Activated CD4-positive, alpha-beta T cell treated with anti-CD3 and anti-CD28 coated beads, Interleukin-2, amount 50 U/mL, for 24 hours (primary cell): ENCODE results near the gene TBC1D14.
"Not testable (repeated sequence)": the region's sequence is repeated elsewhere in the genome, so short reads cannot be mapped to it uniquely, and the experiment has no call there.

Experiments used
- DNase-seq, 2 donors: peaks; one replicate each; pipeline ENCODE4 v3.0.0-alpha.2; 2020; ENCODE audit warnings: low read depth in 1 of 2, low spot score in 1 of 2

TBC1D14 gene

DNA sequence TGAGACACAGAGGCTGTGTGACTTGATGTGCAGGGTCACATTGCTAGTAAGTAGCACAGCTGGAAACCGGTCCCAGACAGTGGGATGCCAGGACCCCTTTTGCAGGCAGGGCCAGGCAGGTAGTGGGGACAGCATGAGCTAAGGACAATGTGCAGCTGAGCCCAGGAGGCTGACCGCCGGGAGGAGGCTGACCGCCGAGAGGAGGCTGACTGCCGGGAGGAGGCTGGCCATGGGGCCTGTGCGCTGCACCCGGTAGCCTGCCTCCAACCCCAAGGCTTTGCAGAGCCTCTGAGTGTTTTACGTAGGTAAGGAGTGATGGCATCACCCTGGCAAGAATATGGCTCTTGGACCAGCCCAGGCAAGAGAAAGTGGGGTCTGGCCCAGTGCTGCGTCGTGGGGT, 58.9 kb downstream of the TBC1D14 start:
- DNase-seq: no peak

DNA sequence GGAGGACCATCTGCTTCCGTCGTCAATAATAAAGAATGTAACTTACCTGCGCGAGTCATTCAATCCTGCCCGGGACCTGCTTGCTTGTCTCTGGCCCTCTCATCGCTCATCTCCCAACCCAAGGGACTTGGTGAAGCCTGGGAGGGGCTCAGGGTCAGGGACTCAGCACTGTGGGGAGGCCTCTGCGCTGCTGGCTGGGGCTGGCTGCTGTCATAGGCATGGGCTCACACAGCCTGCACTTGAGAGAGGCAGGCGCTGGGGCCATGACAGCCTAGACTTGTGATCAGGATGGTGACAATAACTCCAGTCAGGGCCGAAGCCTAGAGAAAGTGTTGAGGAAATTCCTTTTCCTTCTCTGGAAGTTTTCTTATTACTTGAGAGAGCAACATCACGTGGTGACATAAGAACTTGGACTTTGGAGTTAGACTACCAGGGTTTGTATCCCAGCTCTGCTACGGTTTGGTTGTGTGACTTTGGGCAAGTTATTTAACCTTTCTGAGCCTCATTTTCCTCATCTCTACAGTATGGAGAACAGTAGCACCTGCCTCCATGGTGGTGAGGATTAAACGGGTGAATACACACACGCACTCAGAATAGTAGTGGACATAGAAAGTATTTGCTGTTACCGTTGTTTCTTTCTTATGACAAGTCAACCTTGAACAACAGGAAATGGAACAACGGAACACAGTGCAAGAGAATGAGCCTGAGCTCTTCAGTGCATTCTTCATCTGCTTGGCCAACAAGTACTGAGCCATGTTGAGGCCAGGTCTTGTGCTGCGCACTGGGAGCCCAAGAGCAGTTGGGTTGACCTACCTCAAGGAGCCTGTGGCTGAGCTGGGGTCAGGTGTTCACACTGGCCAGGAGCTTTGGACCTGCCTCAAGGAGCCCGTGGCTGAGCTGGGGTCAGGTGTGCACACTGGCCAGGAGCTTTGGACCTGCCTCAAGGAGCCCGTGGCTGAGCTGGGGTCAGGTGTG, 60.5 kb downstream of the TBC1D14 start:
- no peak for DNase-seq

DNA sequence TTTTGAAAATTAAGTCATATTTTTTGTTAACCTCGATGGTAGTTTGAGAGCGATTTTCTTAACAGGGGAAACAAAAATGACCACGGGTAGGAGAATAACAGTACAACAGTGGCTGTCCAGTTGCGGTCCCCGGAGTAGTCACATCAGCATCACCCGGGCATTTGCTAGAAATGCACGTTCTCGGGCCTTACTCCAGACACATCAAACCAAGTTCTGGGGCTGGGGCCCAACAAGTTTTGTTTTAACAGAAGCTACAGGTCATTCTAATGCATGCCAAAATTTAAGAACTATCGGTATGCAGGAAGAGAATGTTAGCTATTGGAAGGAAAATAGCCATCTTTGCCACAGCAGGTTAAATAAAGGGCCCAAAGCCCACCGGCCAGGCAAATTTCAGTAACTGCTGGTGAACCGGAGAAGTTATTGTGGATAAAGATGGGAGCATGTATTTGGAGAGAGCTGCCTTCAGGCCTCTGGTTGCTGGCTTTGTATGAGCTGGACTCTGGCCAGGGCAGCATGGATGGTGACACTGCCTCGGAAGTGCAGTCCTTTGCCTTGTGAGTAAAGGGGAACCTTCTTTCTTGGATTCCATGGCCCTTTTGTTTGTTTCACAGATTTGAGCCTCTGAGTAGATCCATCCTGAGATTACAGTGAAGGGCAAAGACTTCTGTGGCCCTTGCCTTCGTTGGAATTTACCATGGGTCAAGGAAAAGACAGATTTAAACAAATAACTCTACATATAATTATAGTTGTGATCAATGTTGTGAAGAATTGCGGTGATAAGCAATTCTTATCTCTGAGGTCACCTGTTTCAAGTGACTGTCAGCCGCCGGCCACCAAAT, 62.1 kb downstream of the TBC1D14 start:
- DNase-seq: no peak

DNA sequence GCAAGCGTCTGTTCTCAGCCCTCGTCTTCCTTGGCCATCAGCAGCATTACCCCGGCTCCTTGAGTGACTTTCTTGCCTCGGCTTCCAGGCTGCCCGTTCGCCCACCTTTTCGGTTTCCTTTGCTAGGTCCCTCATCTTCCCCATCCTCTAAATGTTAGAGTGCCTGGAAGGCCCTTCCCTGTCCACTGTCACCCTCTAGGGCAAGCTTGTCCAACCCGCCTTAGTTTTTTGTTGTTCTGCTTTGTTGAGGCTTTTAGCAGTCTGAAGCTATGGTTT, 62.7 kb downstream of the TBC1D14 start:
- no peak for DNase-seq

DNA sequence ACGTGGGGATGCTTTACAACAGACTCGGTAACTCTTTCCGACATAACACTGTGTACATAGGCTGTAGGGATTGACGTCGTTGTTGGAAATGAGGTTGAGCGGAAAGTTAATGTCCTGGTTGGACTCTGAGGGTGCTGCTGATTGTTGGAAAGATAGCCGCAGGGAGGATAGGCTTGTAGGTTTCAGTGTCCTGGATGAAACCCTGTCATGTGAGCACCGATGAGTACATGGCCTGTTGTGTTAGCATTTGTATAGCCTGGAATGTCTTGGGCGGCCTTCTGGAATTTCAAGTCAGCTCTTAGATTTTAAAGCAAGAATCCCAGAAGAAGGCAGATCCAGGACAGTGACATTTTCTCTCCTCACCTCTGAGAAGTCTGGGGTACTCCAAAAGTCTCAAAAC, 63.3 kb downstream of the TBC1D14 start:
- DNase-seq: no peak

DNA sequence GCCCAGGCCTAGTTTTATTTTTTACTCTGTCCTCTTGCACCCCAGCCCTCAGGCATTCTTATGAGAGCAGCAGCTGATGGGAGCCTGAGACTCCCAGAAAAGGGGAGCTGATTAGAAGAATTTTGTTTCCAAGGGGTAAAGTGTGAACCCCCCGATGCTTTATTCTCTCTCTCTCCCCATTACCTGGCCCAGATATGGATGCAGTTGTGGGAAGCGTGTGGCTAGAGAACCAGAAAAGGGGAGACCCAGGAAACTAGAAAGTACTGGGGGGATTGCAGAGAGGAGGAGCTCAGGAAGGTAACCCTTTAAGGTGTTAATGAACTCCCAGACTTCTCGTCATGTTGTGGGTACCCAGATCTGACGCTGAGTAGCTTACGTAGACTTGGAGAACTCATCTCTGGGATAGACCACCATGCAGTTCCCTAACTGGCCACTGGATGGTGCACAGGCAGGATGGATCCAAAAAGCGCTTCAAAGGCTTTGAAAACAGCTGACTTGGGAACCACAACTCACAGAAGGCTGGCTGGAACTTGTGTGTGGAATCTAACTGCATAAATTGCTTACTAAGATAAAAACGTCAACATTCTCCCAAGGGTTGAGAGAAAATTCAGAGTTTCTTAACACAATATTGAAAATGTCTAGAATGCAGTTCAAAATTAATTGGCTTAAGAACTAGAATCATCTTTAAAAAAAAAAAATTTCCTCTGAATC, 64.7 kb downstream of the TBC1D14 start:
- peak; percentile 61 to 76 for DNase-seq

DNA sequence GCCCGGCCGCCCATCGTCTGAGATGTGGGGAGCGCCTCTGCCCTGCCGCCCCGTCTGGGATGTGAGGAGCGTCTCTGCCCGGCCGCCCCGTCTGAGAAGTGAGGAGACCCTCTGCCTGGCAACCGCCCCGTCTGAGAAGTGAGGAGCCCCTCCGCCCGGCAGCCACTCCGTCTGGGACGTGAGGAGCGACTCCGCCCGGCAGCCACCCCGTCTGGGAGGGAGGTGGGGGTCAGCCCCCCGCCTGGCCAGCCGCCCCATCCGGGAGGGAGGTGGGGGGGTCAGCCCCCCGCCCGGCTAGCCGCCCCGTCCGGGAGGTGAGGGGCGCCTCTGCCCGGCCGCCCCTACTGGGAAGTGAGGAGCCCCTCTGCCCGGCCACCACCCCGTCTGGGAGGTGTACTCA, 68.2 kb downstream of the TBC1D14 start:
- DNase-seq: not testable (repeated sequence)

DNA sequence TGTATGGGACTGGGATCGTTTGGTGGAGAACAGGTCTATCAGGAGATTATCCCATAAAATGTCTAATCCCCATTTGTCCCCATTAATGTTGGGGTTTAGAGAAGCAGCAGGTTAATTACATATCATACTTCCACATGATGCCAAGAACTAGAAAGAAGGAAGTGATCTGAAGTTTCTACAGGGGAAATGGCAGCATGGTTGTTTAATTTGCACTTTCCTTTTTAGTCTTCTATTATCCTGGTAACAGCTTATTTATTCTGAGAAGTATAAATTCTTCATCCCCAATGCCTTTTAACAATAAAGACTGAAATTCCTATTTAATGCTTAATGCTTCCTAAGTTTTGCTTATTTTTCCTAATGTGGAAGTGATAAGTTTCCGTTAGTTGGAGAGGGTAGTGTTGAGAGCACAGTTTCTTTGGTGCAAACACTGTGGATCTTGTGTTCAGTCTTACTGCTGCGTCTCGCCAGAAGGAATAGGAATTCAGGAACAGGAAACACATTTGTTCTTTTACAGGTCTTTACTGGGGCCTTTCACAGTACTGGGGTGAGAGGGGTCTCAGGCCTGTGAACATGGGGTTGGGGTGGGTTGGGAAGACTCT, 74.0 kb downstream of the TBC1D14 start:
- no peak for DNase-seq

DNA sequence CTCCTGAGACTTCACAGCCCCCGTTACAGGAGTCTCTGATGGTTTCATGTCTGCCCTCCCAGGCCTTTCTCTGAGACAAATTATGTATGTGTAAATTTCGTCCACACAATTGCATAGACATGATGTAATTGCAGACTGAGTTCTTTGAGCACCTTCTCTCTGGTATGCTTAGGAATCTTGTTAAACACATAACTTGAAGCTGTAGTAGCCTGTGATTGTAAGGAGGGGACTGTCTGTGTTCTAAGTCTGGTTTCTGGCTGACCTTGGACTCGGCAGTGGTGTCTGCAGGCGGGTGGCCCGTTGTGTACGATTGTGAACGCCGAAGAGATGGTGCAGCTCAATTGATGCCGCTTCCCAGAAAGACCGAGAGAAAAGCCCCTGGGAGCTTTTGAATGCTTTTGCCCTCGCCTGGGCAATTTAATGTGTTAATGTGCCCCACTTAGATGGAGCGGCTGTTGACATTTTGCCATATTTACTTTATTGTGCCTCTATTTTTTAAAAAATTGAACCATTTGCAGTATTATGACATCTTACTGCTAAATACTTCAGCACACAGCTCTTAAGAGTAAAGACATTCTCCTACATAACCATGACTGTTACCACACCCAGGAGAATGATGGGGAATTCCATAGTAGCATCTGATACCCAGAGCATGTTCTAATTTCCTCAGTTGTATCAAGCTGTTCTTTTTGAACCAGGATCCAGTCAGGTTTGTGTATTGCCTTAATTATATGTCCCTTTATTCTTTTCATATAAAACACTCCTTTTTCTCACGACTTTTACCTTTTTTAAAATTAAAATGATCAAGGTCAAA, 75.2 kb downstream of the TBC1D14 start:
- DNase-seq: no peak

DNA sequence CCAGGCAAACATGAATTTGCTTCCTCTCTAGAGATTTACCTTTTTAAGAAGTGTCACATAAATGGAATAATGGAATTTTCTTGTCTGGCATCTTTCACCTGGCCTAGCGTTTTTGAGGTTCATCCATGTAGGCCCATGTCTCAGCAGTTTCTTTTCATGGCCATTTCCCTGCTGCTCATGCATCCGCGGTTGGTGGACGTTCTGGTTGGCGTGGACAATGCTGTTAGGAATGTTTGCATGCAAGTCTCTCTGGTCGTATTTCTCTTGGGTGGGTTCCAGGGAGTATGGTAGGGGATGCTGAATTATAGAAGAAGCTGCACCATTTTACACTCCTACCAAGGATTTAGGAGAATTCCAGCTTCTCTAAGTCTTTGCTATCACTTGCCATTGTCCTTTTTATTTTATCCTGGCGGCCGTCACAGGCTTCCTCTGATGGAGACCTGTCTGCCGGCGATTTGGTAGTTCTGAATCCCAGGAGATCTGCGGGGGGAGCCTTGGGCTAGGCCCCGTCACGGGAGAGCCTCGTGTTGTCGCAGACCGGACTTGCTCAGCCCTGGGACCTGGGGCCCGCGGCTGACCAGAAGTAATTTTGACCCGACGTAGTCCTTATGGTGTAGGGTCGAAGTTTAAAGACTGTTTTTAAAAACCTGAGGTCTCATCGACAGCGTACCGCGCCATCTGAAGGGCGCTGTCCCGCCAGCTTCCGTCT, 76.6 kb downstream of the TBC1D14 start:
- DNase-seq: no peak

DNA sequence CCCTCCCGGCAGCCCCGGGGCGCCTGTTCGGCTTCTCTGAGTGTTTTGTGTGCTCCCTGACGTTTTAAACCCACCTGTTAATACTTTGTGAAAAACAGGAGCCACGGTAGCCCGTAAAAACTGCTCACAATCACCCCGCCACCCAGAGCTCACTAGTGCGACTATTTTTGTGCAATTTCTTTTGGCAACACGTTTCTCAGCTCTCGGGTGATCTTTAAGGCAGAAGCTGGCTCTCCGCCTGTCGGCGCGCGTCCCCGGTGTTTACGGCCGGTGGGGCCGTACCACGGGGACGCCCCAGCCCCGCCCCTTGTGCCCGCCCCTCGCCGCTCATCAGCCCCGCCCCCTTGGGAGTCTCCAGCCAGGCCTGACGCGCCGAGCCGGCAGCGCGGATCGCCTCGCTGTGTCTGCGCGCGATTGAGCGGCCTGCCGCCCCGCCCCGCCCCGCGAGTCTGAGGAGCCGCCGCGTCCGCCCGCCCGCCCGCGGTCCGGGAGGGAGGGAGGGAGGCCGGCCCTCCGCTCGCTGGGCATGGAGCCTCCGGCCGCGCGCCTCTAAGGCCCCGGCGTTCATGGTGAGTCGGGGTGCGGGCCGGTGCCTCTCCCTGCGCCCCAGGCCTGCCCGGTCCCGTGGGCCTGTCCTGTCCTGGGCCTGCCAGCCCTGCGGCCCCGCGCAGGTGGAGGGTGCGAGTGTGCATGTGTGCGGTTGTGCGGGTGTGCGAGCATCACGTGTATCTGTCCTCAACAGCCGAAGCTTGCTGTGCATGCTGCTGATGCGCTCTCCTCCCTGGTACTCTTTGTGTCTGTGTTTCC, 77.4 kb downstream of the TBC1D14 start:
- DNase-seq: peak; percentile 82 to 91

DNA sequence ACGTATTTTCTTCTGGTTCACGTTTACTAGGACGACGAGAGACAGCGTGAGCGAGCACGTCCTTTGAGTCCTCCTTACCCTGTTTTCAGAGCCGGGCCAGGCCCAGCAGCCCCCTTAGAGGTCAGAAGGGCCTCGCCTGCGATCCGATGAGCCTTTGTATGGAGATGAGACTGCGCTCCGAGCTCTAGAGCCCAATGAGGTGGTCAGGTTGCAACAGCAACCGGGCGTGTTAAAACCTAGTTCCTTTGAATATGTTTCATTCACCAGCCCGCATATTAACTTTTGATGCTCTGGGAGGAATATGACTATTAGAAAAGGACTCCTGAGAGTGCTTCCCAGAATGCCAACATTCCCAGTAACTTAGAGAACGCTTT, 77.9 kb downstream of the TBC1D14 start:
- no peak for DNase-seq

DNA sequence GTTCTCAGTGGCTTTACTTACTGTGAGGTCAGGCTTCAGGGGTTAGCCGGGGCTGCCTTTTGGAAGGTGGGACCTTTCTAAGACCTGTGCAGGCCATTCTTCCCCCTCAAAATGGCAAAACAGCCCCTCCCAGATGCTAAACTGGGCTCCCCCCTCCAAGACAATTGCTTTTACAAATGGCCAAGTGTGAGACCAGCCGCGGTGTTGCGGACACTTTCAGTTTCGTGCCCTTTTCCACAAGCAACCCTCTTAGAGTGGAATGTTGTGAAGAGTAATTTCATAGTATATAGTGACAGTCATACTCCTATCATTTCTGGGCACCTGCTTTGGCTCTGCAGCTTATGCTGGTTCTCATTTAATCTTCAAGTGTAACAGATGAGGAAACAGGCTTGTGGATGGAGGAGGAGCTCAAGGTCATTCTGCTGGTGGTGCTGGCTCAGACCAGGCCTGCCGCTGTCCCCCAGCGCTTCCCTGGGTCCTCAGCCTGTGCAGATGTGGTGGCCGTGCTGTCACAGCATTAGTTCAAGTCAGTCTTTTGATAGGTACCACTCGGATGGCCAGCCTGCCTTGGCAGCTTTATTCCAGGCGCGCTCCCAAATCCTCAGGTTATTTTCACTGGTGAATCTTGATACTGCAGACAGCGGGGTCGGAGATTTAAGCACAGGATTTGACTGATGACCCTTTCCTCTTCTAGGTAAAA, 78.5 kb downstream of the TBC1D14 start:
- no peak for DNase-seq

DNA sequence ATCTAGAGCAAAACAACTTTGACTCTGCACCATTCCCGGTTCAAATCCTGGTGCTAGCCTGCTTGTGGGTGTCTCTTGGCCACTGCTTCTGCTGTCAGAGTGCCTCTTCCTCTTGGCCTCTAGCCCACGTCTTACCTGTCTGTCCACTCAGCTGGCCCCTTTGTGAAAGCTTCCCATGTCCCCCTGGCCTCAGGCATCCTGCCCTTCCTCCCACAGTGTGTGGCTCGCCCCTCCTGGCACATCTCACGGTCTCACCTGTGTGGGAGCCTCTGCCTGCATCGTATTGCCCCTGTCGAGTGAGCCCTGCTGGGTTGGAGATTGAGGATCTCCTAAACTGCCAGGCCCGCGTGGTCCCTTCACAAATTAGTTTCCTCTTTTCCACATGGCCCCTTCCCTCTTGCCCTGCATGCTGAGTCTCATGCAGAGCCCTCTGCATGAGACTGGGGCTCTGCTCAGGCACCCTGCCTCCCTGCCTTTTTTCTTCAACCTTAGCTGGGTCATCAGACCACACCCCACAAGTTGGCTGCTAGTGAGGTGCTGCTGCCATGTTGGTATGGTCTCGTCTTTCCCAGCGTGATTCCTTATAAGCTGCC, 79.8 kb downstream of the TBC1D14 start:
- no peak for DNase-seq

DNA sequence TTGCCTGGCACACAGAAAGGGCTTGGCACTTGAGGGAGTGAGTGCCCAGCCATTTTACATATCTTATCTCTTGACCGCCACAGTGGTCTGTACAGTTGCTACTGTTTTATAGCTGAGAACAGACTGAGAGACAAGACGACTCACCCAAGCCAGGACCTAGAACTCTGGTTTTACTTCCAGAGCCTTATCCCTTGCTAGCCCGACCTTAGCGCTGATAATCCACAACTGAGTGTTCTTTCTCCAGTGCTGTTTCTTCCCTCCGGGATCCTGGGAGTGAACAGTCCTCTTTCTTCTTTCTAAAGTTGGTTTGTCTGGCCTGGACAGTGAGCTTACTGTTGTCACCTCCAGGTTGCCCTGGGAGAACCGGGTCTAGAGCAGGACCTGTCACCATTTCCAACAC, 81.0 kb downstream of the TBC1D14 start:
- no peak for DNase-seq

DNA sequence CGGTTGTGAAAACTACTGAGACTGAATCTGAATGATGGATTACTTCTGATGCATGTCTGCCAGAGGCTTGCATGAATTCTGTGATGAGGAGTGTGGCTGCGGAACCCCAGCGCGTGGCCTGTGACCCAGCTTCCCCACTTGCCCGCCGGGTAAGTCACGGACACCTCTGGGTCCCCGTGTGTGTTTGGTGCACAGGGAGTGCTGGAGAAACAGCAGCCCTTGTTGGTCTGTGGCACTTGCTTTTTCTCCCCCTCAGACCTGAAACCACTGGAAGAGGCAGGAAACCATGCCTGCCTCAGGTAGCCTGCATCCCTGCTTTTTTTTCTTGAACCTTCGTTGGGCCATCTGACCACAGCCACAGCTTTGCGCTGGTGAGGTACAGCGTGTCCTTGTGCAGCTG, 81.6 kb downstream of the TBC1D14 start:
- DNase-seq: no peak

DNA sequence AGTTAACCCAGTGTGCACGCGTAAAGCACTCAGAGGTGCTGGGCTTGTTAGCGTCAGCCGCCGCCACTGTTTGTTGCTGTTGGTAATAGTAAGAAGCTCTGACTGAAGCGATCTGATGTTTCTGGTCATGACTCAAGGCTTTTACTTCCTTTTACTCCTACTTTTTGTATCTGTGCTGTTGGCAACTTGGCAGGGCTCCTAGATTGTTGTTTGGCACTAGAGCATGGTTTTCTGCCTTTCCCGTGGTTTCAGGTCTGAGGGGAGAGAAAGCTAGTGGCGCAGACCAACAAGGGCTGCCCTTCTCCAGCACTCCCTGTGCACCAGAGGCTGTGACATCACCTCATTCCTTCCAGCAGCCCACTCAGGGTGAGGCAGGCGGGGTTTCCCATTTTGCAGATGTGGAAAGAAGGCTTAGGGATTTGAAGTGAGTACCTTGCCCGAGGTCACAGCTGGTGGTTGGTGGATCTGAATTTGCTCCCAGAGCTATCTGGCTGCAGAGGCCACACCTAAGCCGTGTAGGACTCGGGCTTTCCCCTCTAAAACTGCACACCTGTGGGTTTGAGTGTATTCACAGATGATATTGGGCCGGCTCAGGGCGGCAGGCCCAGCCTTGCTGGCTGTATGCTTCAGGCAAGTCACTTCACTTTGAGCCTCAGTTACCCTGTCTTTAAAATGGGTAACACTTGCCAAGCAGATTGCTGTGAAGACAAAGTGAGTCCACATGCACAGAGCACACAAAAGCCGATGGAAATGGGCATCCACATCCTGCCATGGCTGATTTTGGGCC, 82.3 kb downstream of the TBC1D14 start:
- no peak for DNase-seq
